Measurements from ENCODE around the gene CENPU. TPM values are rescaled to one million over a fixed set of nuclear protein-coding genes. Genes with fewer than 3 reads are reported as not detected.

Gene CENPU
- total RNA-seq, 1 experiment from 2014 or later, result 64.1 TPM

GRCh38 chr4:184705692-184706091 lies 28.2 kb downstream of the CENPU start:
- DNase-seq (ENCODE audit: low read depth), result no peak

- DNase-seq (ENCODE audit: low read depth), result no peak
Measured at GRCh38 chr4:184702114-184702513, 31.8 kb downstream of the CENPU start.

- no peak for DNase-seq (ENCODE audit: low read depth)
Measured at GRCh38 chr4:184699941-184700340, 34.0 kb downstream of the CENPU start.

GRCh38 chr4:184697956-184698355 lies 35.9 kb downstream of the CENPU start:
- DNase-seq (ENCODE audit: low read depth), result no peak

- DNase-seq (ENCODE audit: low read depth), result no peak
Measured at GRCh38 chr4:184695178-184695896, 38.6 kb downstream of the CENPU start.

GRCh38 chr4:184694412-184694956 lies 39.4 kb downstream of the CENPU start:
- no peak for DNase-seq (ENCODE audit: low read depth)

- no peak for DNase-seq (ENCODE audit: low read depth)
Measured at GRCh38 chr4:184693056-184693455, 40.8 kb downstream of the CENPU start.

- no peak for DNase-seq (ENCODE audit: low read depth)
Measured at GRCh38 chr4:184689681-184690080, 44.2 kb downstream of the CENPU start.

GRCh38 chr4:184688447-184688846 lies 45.4 kb downstream of the CENPU start:
- peak; percentile 86 for DNase-seq (ENCODE audit: low read depth)

GRCh38 chr4:184688005-184688404 lies 45.9 kb downstream of the CENPU start:
- DNase-seq (ENCODE audit: low read depth), result no peak

GRCh38 chr4:184684491-184685189 lies 49.3 kb downstream of the CENPU start:
- no peak for DNase-seq (ENCODE audit: low read depth)

GRCh38 chr4:184681916-184682315 lies 52.0 kb downstream of the CENPU start:
- no peak for DNase-seq (ENCODE audit: low read depth)

- DNase-seq (ENCODE audit: low read depth), result no peak
Measured at GRCh38 chr4:184680698-184681097, 53.2 kb downstream of the CENPU start.

GRCh38 chr4:184675821-184676492 lies 57.9 kb downstream of the CENPU start:
- DNase-seq (ENCODE audit: low read depth), result no peak

- no peak for DNase-seq (ENCODE audit: low read depth)
Measured at GRCh38 chr4:184675018-184675417, 58.9 kb downstream of the CENPU start.

GRCh38 chr4:184674011-184674410 lies 59.9 kb downstream of the CENPU start:
- no peak for DNase-seq (ENCODE audit: low read depth)

GRCh38 chr4:184672741-184673140 lies 61.2 kb downstream of the CENPU start:
- no peak for DNase-seq (ENCODE audit: low read depth)

- no peak for DNase-seq (ENCODE audit: low read depth)
Measured at GRCh38 chr4:184671101-184671500, 62.8 kb downstream of the CENPU start.

GRCh38 chr4:184669251-184669650 lies 64.6 kb downstream of the CENPU start:
- DNase-seq (ENCODE audit: low read depth), result no peak

- DNase-seq (ENCODE audit: low read depth), result no peak
Measured at GRCh38 chr4:184668511-184669114, 65.3 kb downstream of the CENPU start.

- no peak for DNase-seq (ENCODE audit: low read depth)
Measured at GRCh38 chr4:184668096-184668495, 65.8 kb downstream of the CENPU start.

- no peak for DNase-seq (ENCODE audit: low read depth)
Measured at GRCh38 chr4:184666670-184667069, 67.2 kb downstream of the CENPU start.
